ENCODE data around the gene ZFP14. TPM values are rescaled to one million over a fixed set of nuclear protein-coding genes. Genes with fewer than 3 reads are reported as not detected.
A peak's percentile ranks its signal among the peaks of the same experiment; 100 is the strongest.
"Not testable (repeated sequence)": the region's sequence is repeated elsewhere in the genome, so short reads cannot be mapped to it uniquely, and the experiment has no call there.

The ZFP14 gene
- total and polyA plus RNA-seq, 4 donors = 2.0 to 11.5 (median 3.6) TPM

DNA sequence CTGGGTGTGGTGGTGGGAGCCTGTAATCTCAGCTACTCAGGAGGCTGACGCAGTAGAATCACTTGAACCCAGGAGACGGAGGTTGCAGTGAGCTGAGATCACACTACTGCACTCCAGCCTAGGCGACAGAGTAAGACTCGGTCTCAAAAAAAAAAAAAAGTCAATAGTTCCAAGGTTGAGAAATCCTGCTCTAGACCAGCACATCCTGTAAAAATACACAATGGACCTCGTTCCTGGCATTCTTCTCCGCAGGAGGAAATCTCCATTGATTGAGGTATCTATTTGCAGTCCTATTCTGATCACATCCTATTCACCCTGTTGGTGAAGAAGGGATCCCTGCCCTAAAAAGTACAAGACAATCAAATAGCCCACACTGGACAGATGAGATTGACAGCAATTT is 15.2 kb downstream of the ZFP14 start:
- Histone ChIP-seq H3K4me1 (ENCODE audit: control insufficient read depth in 1 of 2, insufficient read depth in 2 of 2, low read length in 2 of 2) (no peaks in the 10 kb centered on the region), H3K27ac (ENCODE audit: low read depth in 1 of 2, low read length in 2 of 2) (no peak overlapping the region), H3K4me3 (ENCODE audit: low read length in 2 of 2) (no peak overlapping the region), H3K36me3 (ENCODE audit: control insufficient read depth in 1 of 2, insufficient read depth in 2 of 2, low read length in 1 of 2) (peaks cover 8 to 9% of the 10 kb centered on the region in 2 donors), H3K27me3 (ENCODE audit: control insufficient read depth in 1 of 2, insufficient read depth in 2 of 2, low read length in 1 of 2) (no peaks in the 10 kb centered on the region), H3K9me3 (ENCODE audit: control insufficient read depth, low read length) (no peaks in the 10 kb centered on the region)
- ATAC-seq (ENCODE audit: low FRiP score) = no peak
- WGBS, 2 donors = 79 to 95% methylated on average over 6 of the region's 6 CpGs
- intact Hi-C loops (cut with DNase I) = no loop called here
- DNase-seq = no peak

DNA sequence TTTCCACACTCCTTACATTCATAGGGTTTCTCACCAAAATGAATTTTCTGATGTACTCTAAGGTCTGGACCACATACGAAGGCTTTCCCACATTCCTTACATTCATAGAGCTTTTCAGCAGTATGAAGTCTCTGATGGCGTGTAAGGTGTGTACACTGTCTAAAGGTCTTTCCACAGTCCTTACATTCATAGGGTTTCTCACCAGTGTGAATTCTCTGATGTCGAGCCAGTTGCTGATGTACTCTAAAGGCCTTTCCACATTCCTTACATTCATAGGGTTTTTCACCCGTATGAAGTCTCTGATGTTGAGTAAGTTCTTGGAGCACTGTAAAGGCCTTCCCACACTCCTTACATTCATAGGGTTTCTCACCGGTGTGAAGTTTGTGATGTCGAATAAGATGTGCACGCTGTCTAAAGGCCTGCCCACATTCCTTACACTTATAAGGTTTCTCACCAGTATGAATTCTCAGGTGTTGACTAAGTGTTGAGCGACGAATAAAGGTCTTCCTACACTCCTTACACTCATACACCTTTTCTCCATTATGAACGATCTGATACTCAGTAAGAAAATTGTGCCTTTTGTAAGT is 38.1 kb downstream of the ZFP14 start:
- DNase-seq (no peak), ATAC-seq (ENCODE audit: low FRiP score) (no peak)
- Histone ChIP-seq H3K4me3 (ENCODE audit: low read length in 2 of 2) (no peak overlapping the region), H3K9me3 (ENCODE audit: control insufficient read depth, low read length) (peaks cover 15% of the 10 kb centered on the region), H3K4me1 (ENCODE audit: control insufficient read depth in 1 of 2, insufficient read depth in 2 of 2, low read length in 2 of 2) (no peaks in the 10 kb centered on the region), H3K27ac (ENCODE audit: low read depth in 1 of 2, low read length in 2 of 2) (no peak overlapping the region), H3K27me3 (ENCODE audit: control insufficient read depth in 1 of 2, insufficient read depth in 2 of 2, low read length in 1 of 2) (no peaks in the 10 kb centered on the region), H3K36me3 (ENCODE audit: control insufficient read depth in 1 of 2, insufficient read depth in 2 of 2, low read length in 1 of 2) (peaks cover 3 to 15% of the 10 kb centered on the region in 2 donors)
- intact Hi-C loops (cut with DNase I) = no loop called here
- WGBS, 2 donors = 96 to 97% methylated on average over 10 of the region's 10 CpGs

DNA sequence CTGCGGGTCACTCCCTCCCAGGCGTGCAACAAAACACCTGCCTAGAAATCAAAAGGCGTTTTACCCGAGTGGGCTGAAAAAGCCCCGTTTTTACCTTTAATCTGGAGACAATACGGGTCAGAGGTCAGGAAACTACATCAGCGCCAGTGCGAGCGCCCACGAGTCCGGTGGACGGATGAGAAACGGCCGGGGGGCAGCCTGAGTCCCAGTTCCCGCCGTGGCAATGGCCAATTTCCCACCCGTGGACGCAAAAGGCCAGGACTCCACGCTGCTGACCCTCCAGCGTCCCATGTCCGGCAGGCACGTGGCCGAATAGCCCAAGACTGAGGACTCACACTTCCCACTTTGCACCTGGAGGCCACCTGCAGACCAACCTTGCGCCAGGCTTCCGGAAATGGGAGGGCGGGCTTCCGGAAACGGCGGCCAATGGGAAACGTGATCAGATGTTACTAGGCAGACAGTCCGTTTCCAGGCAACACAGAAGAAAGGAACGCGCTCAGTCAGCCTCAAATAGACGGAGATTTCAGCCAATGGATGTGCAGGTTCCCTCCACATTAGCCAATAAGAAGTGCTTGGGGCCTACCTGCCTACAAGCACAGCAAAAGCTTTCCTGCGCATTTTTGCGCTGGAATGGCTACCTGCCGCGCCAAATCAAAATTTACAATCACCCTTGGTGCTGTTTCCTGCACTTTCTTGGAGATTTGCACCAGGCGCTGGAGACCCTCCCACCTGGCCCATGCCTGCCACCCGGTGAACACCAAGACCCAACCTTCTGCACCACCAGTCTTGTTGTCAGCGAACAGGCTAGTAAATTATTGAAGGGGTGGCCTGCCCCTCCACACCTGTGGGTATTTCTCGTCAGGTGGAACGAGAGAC is 47.4 kb downstream of the ZFP14 start:
- DNase-seq (peak; percentile 82 to 88), ATAC-seq (ENCODE audit: low FRiP score) (peak; percentile 95)
- H3K4me1 ChIP-seq (ENCODE audit: control insufficient read depth in 1 of 2, insufficient read depth in 2 of 2, low read length in 2 of 2) = no peaks in the 10 kb centered on the region
- H3K36me3 ChIP-seq (ENCODE audit: control insufficient read depth in 1 of 2, insufficient read depth in 2 of 2, low read length in 1 of 2) = peaks cover 0 to 2% of the 10 kb centered on the region in 2 donors
- peak overlapping the region; percentile 15 to 44 for H3K4me3 ChIP-seq (ENCODE audit: low read length in 2 of 2)
- intact Hi-C loops (cut with DNase I) = no loop called here
- H3K27me3 ChIP-seq (ENCODE audit: control insufficient read depth in 1 of 2, insufficient read depth in 2 of 2, low read length in 1 of 2) = no peaks in the 10 kb centered on the region
- H3K9me3 ChIP-seq (ENCODE audit: control insufficient read depth, low read length) = peaks cover 3% of the 10 kb centered on the region
- H3K27ac ChIP-seq (ENCODE audit: low read depth in 1 of 2, low read length in 2 of 2) = no peak overlapping the region
- 1 to 2% methylated on average over 43 of the region's 43 CpGs for WGBS, 2 donors

DNA sequence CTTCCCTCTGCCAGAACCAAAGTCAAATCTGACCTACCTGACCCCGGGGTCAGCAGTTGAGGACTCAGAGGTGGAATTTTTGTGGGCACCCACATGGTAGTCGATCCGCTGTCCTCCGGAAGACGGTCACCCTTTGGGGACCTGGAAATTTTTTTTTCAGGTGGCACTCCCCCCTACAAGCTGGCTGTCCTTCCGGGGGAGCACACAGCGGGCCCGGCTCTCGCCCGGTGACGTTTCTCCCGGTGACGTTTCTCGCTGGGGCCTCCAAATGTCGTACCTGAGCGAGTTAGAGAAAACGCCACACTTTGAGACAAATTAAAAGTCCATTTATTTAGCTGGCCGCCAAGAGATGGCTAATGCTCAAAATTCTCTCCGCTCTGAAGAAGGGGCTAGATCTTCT is 48.8 kb downstream of the ZFP14 start:
- Histone ChIP-seq H3K4me1 (ENCODE audit: control insufficient read depth in 1 of 2, insufficient read depth in 2 of 2, low read length in 2 of 2) (no peaks in the 10 kb centered on the region), H3K27ac (ENCODE audit: low read depth in 1 of 2, low read length in 2 of 2) (no peak overlapping the region), H3K4me3 (ENCODE audit: low read length in 2 of 2) (no peak overlapping the region), H3K36me3 (ENCODE audit: control insufficient read depth in 1 of 2, insufficient read depth in 2 of 2, low read length in 1 of 2) (peaks cover 0 to 2% of the 10 kb centered on the region in 2 donors), H3K27me3 (ENCODE audit: control insufficient read depth in 1 of 2, insufficient read depth in 2 of 2, low read length in 1 of 2) (no peaks in the 10 kb centered on the region), H3K9me3 (ENCODE audit: control insufficient read depth, low read length) (peaks cover 4% of the 10 kb centered on the region)
- intact Hi-C loops (cut with DNase I) = no loop called here
- no peak for ATAC-seq (ENCODE audit: low FRiP score)
- DNase-seq = no peak
- WGBS, 2 donors = 79 to 90% methylated on average over 19 of the region's 19 CpGs

DNA sequence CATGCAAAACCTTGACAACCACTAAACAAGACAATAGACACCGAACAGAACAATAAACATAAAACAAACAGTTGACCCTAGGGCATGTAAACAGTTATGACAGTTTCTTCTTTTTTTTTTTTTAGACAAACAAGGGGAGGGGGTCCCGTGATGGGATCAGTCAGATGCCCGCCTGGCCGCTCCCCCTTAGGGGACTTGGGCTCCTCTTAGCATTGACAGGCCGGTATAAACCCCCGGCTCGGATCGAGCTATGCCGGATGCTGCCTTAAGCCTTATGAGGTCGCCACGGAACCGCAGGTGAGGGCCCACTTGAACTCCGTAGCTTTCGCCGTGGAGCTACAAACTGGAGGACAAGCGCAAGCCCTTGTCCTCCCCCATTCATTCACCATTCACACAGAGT is 49.5 kb downstream of the ZFP14 start:
- H3K4me1 ChIP-seq (ENCODE audit: control insufficient read depth in 1 of 2, insufficient read depth in 2 of 2, low read length in 2 of 2); H3K27me3 ChIP-seq (ENCODE audit: control insufficient read depth in 1 of 2, insufficient read depth in 2 of 2, low read length in 1 of 2); H3K27ac ChIP-seq (ENCODE audit: low read depth in 1 of 2, low read length in 2 of 2); H3K36me3 ChIP-seq (ENCODE audit: control insufficient read depth in 1 of 2, insufficient read depth in 2 of 2, low read length in 1 of 2); H3K4me3 ChIP-seq (ENCODE audit: low read length in 2 of 2); DNase-seq; intact Hi-C loops (cut with DNase I); H3K9me3 ChIP-seq (ENCODE audit: control insufficient read depth, low read length); ATAC-seq (ENCODE audit: low FRiP score): not testable (repeated sequence)
- 91 to 94% methylated on average over 16 of the region's 16 CpGs for WGBS, 2 donors

DNA sequence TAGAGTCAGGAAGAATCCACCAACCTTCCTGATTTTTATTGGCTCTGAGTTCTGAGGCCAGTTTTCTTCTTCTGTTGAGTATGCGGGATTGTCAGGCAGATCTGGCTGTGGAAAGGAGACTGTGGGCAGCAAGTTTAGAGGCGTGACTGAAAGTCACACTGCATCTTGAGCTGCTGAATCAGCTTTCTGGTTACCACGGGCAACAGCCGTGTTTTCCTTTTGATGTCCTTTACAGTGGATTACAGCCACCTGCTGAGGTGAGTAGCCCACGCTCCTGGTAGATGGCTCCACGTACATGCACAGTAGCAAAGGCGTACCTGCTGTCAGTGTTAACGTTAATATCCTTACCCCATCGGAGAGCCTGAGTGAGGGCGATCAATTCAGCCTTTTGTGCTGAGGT is 52.4 kb downstream of the ZFP14 start:
- H3K36me3 ChIP-seq (ENCODE audit: control insufficient read depth in 1 of 2, insufficient read depth in 2 of 2, low read length in 1 of 2); H3K4me1 ChIP-seq (ENCODE audit: control insufficient read depth in 1 of 2, insufficient read depth in 2 of 2, low read length in 2 of 2); H3K4me3 ChIP-seq (ENCODE audit: low read length in 2 of 2); H3K9me3 ChIP-seq (ENCODE audit: control insufficient read depth, low read length); intact Hi-C loops (cut with DNase I); H3K27me3 ChIP-seq (ENCODE audit: control insufficient read depth in 1 of 2, insufficient read depth in 2 of 2, low read length in 1 of 2); ATAC-seq (ENCODE audit: low FRiP score); DNase-seq; H3K27ac ChIP-seq (ENCODE audit: low read depth in 1 of 2, low read length in 2 of 2): not testable (repeated sequence)
- 91 to 95% methylated on average over 10 of the region's 10 CpGs for WGBS, 2 donors

DNA sequence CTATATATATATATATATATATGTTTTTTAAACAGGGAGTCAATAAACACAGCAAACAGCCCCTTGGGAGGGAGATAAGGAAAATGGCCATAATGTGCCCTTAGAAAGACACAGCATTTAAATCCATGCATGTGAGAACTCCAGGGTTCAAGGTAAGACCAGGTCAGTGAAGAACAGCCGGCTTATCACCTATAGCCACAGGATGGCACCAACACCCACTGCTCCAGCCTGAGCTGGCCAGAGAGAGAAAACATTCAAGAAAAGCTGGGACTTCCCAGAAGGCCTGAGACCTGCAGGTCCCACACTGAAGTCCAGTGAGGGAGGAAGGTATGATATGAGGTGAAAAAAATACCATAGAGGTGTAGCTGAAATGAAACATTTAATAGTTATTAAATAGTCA is 63.8 kb downstream of the ZFP14 start:
- H3K27me3 ChIP-seq (ENCODE audit: control insufficient read depth in 1 of 2, insufficient read depth in 2 of 2, low read length in 1 of 2); intact Hi-C loops (cut with DNase I); H3K4me3 ChIP-seq (ENCODE audit: low read length in 2 of 2); H3K4me1 ChIP-seq (ENCODE audit: control insufficient read depth in 1 of 2, insufficient read depth in 2 of 2, low read length in 2 of 2); ATAC-seq (ENCODE audit: low FRiP score); H3K27ac ChIP-seq (ENCODE audit: low read depth in 1 of 2, low read length in 2 of 2); DNase-seq; H3K9me3 ChIP-seq (ENCODE audit: control insufficient read depth, low read length); H3K36me3 ChIP-seq (ENCODE audit: control insufficient read depth in 1 of 2, insufficient read depth in 2 of 2, low read length in 1 of 2): not testable (repeated sequence)
- WGBS, 2 donors = no CpG with 5 or more reads among the region's 1 CpG

DNA sequence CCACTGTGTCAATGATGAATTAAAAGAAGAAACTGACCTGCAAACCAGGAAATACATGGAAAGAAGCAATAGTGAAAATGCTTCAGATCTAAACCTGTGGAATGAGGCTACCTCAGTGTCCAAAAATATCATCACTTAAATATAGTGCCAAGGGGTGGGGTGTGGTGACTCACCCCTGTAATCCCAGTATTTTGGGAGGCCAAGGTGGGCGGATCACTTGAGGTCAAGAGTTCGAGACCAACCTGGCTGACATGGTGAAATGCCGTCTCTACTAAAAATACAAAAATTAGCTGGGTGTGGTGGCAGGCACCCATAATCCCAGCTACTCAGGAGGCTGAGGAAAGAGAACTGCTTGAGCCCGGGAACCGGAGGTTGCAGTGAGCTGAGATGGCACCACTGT is 64.9 kb downstream of the ZFP14 start:
- ATAC-seq (ENCODE audit: low FRiP score); H3K27me3 ChIP-seq (ENCODE audit: control insufficient read depth in 1 of 2, insufficient read depth in 2 of 2, low read length in 1 of 2); H3K27ac ChIP-seq (ENCODE audit: low read depth in 1 of 2, low read length in 2 of 2); H3K9me3 ChIP-seq (ENCODE audit: control insufficient read depth, low read length); H3K4me3 ChIP-seq (ENCODE audit: low read length in 2 of 2); intact Hi-C loops (cut with DNase I); H3K36me3 ChIP-seq (ENCODE audit: control insufficient read depth in 1 of 2, insufficient read depth in 2 of 2, low read length in 1 of 2); DNase-seq; H3K4me1 ChIP-seq (ENCODE audit: control insufficient read depth in 1 of 2, insufficient read depth in 2 of 2, low read length in 2 of 2): not testable (repeated sequence)
- 96 to 100% methylated on average over 3 to 5 of the region's 5 CpGs for WGBS, 2 donors

All from aorta (tissue), 5 donors.